ENCODE measurements around the gene ARL2.

- TF ChIP-seq SUZ12 (IDR thresholded peaks at IDR 0.05; ENCODE audit: extremely low read depth, insufficient read depth, insufficient read length), result no peak
- TF ChIP-seq ZNF274 (IDR thresholded peaks at IDR 0.05; ENCODE audit: low read depth, low read length), result no peak
Observed at GRCh38 chr11:65021509-65021908, 7.5 kb downstream of the ARL2 start.

Data from NT2/D1 (cell line).